GM19240 (cell line): ENCODE data around the gene CCL20.

Experiments
- DNase-seq: peaks from one replicate; pipeline ENCODE4 v3.0.0; 2011; ENCODE audit warnings: low spot score; ENCODE audit not compliant: insufficient read length

CCL20 gene

GRCh38 chr2:227802882-227803281, 10.8 kb upstream of the CCL20 start:
- no peak for DNase-seq

GRCh38 chr2:227804975-227805374, 8.7 kb upstream of the CCL20 start:
- DNase-seq: no peak

- no peak for DNase-seq
Measured at GRCh38 chr2:227805578-227805977, 8.1 kb upstream of the CCL20 start.

DNA sequence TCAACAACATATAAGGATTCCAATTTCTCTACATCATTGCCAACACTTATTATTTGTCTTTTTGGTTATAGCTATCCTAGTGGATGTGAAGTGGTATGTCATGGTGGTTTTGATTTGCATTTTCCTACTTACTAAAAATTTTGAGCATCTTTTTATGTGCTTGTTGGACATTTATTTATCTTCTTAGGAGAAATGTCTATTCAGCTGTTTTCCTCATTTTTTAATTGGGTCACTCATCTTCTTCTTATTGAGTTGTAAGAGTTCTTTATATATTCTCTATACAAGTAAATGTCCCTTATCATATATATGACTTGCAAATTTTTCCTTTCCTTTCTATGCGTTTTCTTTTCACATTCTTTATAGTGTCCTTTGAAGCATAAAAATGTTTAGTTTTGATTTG, 4.7 kb upstream of the CCL20 start:
- no peak for DNase-seq

DNA sequence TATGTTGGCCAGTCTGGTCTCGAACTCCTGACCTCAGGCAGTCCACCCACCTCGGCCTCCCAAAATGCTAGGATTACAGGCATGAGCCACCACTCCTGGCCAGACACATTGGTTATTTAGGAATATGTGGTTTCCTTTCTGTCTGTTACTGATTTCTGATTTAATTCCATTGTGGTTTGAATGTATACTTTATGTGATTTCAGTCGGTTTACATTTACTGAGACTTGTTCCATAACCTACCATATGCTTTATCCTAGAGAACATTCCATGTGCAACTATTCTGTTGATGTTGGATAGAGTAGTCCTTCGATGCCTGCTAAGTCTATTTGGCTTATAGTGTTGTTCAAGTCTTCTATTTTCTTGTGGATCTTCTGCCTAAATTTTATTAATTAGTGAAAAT, 1.6 kb upstream of the CCL20 start:
- DNase-seq: no peak

DNA sequence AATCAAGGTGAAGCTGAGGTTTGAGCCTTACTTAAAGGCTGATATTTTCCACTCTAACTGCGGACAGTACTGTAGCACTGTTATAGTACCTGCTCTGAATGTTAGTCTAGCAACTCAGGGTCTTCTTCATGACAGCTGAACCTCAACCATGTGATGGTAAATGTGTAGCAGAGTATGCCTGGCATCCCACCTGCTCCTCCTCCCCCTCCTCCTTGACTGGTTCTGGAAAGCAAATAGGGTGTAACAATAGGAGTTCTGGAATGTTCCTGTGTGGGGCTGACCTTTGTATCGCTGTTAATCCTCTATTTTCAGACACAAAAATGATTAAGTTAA, 447 bp upstream of the CCL20 start:
- no peak for DNase-seq

DNA sequence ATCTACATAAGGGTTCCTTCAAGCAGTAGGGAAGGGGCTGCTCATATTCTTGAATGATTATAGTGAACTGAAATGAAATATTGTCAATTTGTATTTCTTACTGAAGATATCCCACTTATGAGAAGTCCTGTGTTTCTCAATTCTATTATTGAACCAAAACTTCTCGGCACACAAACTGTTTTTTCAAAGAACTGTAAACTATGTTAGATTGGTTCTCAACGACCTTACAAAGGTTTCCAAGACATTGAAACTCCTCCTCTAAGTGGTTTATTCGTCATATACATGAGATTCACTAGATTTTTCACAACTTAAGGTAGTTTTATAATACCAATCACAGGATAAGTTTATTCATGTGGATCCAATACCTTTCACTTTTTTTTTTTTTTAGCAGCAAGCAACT, 1.4 kb downstream of the CCL20 start:
- DNase-seq: no peak

GRCh38 chr2:227816507-227817294, 3.1 kb downstream of the CCL20 start:
- DNase-seq: no peak

DNA sequence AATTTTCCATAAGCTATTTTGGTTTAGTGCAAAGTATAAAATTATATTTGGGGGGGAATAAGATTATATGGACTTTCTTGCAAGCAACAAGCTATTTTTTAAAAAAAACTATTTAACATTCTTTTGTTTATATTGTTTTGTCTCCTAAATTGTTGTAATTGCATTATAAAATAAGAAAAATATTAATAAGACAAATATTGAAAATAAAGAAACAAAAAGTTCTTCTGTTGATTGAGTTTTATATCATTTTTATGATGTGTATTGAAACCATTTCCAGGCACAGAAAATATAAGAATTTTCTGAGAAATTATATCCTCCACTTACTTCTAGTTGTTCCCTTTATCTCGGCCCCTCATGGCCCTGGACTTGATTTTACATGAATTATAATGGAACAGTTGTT, 3.7 kb downstream of the CCL20 start:
- DNase-seq: no peak

GRCh38 chr2:227817850-227818674, 4.4 kb downstream of the CCL20 start:
- DNase-seq: no peak

GRCh38 chr2:227818675-227819397, 5.2 kb downstream of the CCL20 start:
- DNase-seq: no peak

- DNase-seq: no peak
Measured at GRCh38 chr2:227819398-227819697, 5.7 kb downstream of the CCL20 start.

- DNase-seq: no peak
Measured at GRCh38 chr2:227821043-227821942, 7.7 kb downstream of the CCL20 start.

- no peak for DNase-seq
Measured at GRCh38 chr2:227822416-227823003, 8.9 kb downstream of the CCL20 start.

DNA sequence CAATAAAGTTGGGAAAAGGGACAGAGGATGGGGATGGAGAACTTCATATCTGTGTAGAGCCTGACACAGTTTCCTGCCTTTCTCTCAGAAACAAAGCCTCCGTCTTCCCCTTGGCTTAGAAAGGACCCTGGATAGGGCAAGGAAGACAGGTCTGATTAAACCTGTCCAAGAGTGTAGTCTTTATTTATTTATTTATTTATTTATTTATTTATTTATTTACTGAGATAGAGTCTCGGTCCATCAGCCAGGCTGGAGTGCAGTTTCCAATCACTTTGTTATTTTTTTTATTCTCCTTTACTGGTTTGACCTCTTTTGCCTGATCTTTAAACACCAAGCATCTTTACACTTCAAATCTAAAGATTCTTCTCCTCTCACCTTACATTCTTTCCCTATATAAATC, 10.3 kb downstream of the CCL20 start:
- no peak for DNase-seq

- no peak for DNase-seq
Measured at GRCh38 chr2:227824711-227825110, 11.1 kb downstream of the CCL20 start.

DNA sequence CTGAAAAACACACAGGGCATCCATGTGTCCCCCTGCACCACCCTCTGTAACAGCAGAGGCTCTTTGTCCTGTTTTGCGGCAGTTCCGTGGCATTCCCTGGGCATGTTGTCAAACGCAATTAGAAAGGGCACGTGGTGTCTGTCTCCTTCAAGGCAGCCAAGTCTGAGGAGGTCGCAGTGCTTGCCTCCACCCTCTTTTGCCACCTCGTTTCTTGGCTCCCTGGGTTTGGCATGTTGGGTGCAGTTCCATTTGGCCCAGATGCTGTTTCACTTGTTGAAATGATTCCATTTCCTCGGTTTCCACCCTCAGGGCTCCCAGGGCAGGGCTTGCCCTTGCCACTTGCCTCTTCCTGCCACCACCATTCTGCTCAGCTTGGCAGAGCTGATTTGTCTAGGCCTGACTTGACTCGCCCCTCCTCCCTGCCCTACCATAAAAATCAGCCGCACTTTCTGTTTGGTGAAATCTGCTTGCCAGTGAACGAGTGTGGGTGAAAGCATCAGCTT, 12.4 kb downstream of the CCL20 start:
- no peak for DNase-seq

GRCh38 chr2:227826563-227826962, 12.9 kb downstream of the CCL20 start:
- no peak for DNase-seq

GRCh38 chr2:227827143-227827542, 13.5 kb downstream of the CCL20 start:
- no peak for DNase-seq

DNA sequence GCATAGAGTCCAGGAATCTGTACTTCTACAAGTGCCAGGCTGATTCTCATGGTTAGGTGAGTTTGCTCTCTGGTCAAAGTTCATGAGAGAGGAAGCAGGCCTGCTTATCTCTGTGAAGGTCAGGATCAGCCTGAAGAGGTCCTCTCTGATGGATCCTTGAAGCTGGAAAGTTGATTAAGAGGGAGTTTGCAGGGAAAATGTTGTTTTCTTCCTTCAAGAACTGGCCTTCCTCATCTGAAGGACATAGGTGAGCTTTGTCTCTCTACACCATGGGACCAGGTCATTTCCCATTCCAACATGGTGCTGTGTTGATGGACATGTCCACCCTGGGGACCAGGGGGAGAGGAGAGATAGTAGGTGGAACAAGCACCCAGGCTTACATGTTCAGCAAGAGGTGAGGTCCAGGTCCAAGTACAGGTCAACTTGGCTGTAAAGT, 14.9 kb downstream of the CCL20 start:
- DNase-seq: no peak

DNA sequence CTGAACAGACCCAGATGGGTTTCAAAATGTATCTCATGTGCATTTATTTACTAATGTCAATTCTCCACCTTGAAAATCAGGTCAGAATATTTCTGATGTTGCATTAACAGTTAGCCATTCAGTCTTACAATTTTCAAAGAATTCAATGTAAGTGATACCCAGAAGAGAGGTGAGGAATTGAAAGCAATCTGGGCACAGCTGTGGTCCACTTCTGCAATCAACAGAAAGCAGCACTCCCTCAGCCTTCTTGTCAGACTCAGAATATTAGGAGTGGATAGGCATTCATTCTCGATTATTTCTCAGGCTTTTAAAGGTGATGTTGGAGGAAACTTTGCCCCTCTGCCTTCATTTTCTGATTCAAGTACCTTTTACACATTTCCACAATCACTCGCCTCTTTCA, 15.7 kb downstream of the CCL20 start:
- no peak for DNase-seq
